GM19395 (cell line): ENCODE results near the gene STYXL2.

Source experiments
- ATAC-seq: cut with Tn5 transposase; IDR thresholded peaks from one replicate; pipeline ENCODE4 v1.9.1; 2021; ENCODE audit warnings: mild to moderate bottlenecking, moderate library complexity; ENCODE audit not compliant: unreplicated experiment

The STYXL2 gene

GRCh38 chr1:167077128-167077867, 16.6 kb upstream of the STYXL2 start:
- no peak for ATAC-seq

GRCh38 chr1:167077868-167078210, 16.0 kb upstream of the STYXL2 start:
- no peak for ATAC-seq

- ATAC-seq, result no peak
Observed at GRCh38 chr1:167081594-167082156, 12.2 kb upstream of the STYXL2 start.

GRCh38 chr1:167082511-167083027, 11.3 kb upstream of the STYXL2 start:
- no peak for ATAC-seq

- no peak for ATAC-seq
Observed at GRCh38 chr1:167083066-167083665, 10.7 kb upstream of the STYXL2 start.

DNA sequence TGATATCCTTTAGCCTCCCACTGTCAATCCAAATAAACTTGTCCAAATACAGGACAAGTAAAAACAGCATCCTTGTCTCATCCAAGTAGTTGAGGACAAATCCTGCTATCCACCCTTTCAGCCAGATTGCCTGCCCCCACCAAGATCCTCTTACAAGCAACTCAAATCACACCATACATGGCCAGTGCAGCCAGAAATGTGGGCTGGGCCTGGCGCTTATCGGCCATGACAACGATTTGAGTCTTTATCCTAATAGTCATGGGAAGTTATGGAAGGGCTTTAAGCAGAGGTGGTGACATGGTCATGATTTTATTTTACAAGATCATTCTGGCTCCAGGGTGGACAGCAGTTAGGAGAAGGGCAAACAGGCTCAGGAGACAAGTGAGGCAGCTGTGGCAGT, 10.0 kb upstream of the STYXL2 start:
- no peak for ATAC-seq

DNA sequence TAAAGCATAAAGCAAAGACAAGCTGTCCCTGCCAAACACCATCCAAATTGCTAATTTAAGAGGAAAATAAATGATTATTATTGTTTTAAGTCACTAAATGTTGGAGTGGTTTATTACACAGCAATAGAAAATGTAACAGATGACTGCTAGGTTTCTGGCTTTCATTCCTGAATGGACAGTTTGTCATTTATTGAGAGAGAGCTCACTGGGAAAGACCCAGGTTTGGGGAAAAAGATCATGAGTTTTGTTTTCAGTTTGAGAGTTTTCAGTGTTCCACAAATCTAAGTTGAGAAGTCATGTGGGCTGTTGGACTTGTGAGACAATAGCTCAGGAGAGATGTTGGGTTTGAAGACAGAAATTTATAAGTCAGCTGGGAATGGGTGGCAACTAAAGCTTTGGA, 9.1 kb upstream of the STYXL2 start:
- ATAC-seq, result no peak

DNA sequence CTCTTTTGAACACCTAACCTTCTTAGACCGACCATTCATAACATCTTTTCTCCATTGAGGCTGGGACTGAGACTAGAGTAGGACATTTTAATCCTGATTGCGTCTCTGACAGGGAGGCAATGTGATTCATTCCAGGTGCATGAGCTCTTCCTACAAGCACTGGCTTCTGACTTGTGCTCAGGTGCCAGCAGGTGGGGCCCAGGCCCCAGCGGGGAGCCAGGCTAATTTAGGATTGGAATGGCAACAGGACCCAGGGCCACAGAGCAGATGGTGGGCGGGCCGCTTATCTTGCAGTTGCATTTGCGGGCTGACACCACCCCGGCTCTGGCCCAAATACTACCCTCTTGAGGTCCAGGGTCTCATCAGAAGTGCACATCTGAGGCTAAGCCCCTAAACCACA, 7.8 kb upstream of the STYXL2 start:
- ATAC-seq, result no peak

GRCh38 chr1:167086768-167087167, 7.1 kb upstream of the STYXL2 start:
- ATAC-seq, result no peak

- no peak for ATAC-seq
Observed at GRCh38 chr1:167088746-167089417, 5.0 kb upstream of the STYXL2 start.

- no peak for ATAC-seq
Observed at GRCh38 chr1:167089939-167090313, 3.9 kb upstream of the STYXL2 start.

DNA sequence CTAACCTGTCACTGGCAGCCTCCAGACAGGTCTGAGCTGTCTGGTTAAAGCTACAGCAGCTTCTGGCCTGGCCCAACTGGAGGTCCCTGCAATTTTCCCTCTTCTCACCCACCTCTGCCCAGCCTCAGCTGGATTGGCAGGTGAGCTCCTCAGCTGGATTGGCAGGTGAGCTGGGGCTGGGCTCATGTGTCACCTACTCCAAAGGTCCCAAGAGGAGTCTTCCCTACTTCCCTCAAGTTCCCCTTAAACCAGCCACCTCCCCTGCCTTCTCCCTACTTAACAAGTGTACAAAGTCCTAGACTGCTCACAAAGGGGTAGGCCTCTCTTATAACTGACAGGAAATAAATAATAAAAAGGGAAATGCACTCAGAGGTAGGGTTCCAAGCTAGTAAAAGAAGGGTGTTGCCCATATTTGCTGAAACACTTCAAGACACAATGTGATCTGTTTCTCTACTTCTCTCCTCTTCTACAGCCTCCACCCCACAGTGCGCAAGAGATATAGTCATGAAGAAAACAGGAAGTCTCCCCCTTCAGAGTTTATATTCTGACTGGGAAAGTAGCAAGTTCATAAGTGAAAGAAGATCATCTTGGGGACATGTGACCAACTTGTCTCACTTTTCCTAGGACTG, 3.4 kb upstream of the STYXL2 start, which contains the start of gene GPA33:
Gene GPA33 (minus strand): TSS at position 64 of the 629 bp plus-strand sequence. CDS start 90 bp downstream, outside the sequence.
- peak; percentile 77 for ATAC-seq

GRCh38 chr1:167092653-167093052, 1.2 kb upstream of the STYXL2 start:
- ATAC-seq, result no peak

DNA sequence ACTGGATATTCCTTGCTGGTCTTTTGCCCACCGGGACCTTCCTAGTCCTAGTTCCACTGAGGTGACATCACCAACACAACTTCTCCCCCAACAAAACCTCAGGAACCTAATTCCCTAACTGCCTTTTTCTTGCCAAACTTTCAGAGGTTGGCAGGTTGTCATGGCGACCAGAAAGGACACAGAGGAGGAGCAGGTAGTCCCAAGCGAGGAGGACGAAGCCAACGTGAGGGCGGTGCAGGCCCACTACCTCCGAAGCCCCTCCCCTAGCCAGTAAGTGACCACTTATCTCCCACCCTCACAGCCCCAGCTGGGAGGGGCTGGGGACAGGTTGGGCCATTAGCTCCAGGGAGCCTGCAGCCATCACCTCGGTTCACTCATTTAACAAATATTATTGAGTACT, 815 bp downstream of the STYXL2 start:
- no peak for ATAC-seq

DNA sequence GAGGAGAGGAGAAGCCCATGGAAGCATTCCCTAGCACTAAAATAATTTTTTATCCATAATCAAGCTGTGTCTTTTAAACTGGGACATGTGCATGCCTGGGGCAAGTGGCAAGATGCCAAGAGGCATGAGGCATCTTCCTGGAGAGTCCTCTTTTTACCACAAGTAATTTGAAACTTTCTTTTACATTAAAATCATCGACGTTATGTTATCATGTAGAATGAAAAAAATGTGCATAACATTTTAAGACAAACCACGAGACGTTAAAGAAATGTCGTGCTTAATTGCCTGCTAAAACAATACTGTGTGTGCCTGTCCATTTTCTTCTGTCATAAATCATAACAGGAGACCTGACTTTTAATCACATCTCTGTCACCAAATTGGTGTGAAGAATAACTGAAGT, 1.5 kb downstream of the STYXL2 start:
- no peak for ATAC-seq

- ATAC-seq, result no peak
Observed at GRCh38 chr1:167099851-167100250, 6.0 kb downstream of the STYXL2 start.

DNA sequence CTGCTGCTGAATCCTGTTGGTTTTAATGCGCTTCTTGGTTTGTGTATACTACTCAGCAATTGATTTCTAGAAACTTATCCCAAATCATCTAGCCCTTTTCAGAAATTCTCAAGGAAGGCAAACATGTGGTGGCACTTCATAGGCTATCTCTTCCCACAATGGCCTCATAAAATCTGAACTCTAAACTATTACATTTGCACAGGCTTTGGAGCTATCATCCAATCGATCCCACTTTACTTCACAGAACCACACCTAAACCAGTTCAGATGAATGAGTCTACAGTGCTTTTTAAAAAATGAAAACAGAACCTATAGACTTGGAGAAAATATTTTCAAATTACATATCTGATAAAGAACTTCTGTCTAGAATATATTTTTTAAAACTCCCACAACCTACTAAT, 6.9 kb downstream of the STYXL2 start:
- no peak for ATAC-seq

GRCh38 chr1:167101754-167102153, 7.9 kb downstream of the STYXL2 start:
- ATAC-seq, result no peak

GRCh38 chr1:167102906-167103573, 9.2 kb downstream of the STYXL2 start:
- no peak for ATAC-seq

DNA sequence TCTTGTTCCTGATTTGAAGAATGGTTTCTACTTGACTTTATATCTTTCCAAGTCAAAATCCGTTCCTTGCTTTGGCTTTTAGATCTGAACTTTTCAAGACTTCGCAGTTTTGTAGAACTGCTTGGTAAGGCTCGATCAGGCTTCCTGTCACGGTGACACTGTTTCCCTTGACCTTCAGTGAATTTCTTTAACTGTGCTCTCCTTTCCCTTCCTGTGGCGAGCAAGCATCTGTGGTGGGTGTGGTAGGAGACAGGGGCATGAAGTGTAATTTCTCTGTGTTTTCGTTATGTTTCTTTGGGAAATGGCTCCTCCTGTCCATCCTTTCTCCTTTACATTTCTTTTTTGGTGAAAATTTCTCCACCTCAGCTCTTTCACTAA, 10.4 kb downstream of the STYXL2 start:
- peak; percentile 48 for ATAC-seq
